SU-DHL-6 (cell line): ENCODE data around the gene MICAL2.

Experiments
- H2AFZ ChIP-seq: fragments of 200-600 bp; sonication (generic); 2 replicates; pipeline ENCODE4 v1.6.1; 2014; ENCODE audit warnings: low read depth, mild to moderate bottlenecking, moderate library complexity, mixed read lengths, antibody characterized with exemption, low read length; ENCODE audit not compliant: severe bottlenecking
- H3F3A ChIP-seq: fragments of 200-600 bp; shearing (Covaris generic); 2 replicates; pipeline ENCODE4 v1.6.0; 2016; ENCODE audit warnings: antibody characterized with exemption, mild to moderate bottlenecking; ENCODE audit not compliant: insufficient read depth
- H3K27ac ChIP-seq: fragments of 200-600 bp; sonication (generic); 2 replicates; pipeline ENCODE4 v1.5.1; 2016; ENCODE audit warnings: low read depth, mild to moderate bottlenecking, low read length, moderate library complexity, mixed read lengths
- H3K27me3 ChIP-seq: fragments of 200-600 bp; sonication (generic), shearing (Covaris generic); 2 replicates; pipeline ENCODE4 v1.6.0; 2014; ENCODE audit warnings: mild to moderate bottlenecking, low read length
- H3K36me3 ChIP-seq: fragments of 200-600 bp; sonication (generic); 2 replicates; pipeline ENCODE4 v1.6.1; 2014; ENCODE audit warnings: mild to moderate bottlenecking, low read length, mixed read lengths
- H3K4me2 ChIP-seq: fragments of 300-600, 200-600 bp; shearing (Covaris generic), sonication (generic); 2 replicates; pipeline ENCODE4 v1.6.0; 2014; ENCODE audit warnings: low read length, low read depth, mild to moderate bottlenecking; ENCODE audit not compliant: poor library complexity, severe bottlenecking
- H3K4me3 ChIP-seq: fragments of 200-600 bp; sonication (generic); 2 replicates; pipeline ENCODE4 v1.5.1; 2014; ENCODE audit warnings: antibody characterized with exemption, low read length, mild to moderate bottlenecking, mixed read lengths; ENCODE audit not compliant: insufficient read depth, poor library complexity, severe bottlenecking
- H3K79me2 ChIP-seq: fragments of 200-600 bp; sonication (generic); 2 replicates; pipeline ENCODE4 v1.6.1; 2014; ENCODE audit warnings: mild to moderate bottlenecking, low read length, moderate library complexity; ENCODE audit not compliant: insufficient read depth
- H3K9ac ChIP-seq: fragments of 200-600 bp; sonication (generic); 2 replicates; pipeline ENCODE4 v1.7.0; 2014; ENCODE audit warnings: mild to moderate bottlenecking, low read length
- H3K9me2 ChIP-seq: fragments of 200-600 bp; sonication (generic); replicated peaks from 2 replicates; pipeline ENCODE4 v1.6.1; 2014; ENCODE audit warnings: low read length; ENCODE audit not compliant: insufficient read depth
- H3K9me3 ChIP-seq: fragments of 200-600 bp; sonication (generic); 2 replicates; pipeline ENCODE4 v1.6.1; 2014; ENCODE audit warnings: low read length, mixed read lengths; ENCODE audit not compliant: insufficient read depth
- H4K20me1 ChIP-seq: fragments of 200-600 bp; sonication (generic); 2 replicates; pipeline ENCODE4 v1.6.1; 2014; ENCODE audit warnings: low read depth, mild to moderate bottlenecking, antibody characterized with exemption, low read length, moderate library complexity, mixed read lengths
- EZH2phosphoT487 ChIP-seq: fragments of 200-600 bp; sonication (generic), shearing (Covaris generic); conservative IDR thresholded peaks from 2 replicates; pipeline ENCODE4 v1.6.1; 2018; ENCODE audit warnings: mild to moderate bottlenecking, antibody characterized with exemption, low read length, moderate library complexity, mixed read lengths
- TF ChIP-seq, protein P1 (sequence below): fragments of 200-600 bp; sonication (generic); IDR thresholded peaks from one replicate; pipeline ENCODE4 v1.5.1; 2017; ENCODE audit warnings: antibody characterized with exemption, mild to moderate bottlenecking, low read length, moderate library complexity; ENCODE audit not compliant: insufficient read depth, poor library complexity, severe bottlenecking

MICAL2 gene

DNA sequence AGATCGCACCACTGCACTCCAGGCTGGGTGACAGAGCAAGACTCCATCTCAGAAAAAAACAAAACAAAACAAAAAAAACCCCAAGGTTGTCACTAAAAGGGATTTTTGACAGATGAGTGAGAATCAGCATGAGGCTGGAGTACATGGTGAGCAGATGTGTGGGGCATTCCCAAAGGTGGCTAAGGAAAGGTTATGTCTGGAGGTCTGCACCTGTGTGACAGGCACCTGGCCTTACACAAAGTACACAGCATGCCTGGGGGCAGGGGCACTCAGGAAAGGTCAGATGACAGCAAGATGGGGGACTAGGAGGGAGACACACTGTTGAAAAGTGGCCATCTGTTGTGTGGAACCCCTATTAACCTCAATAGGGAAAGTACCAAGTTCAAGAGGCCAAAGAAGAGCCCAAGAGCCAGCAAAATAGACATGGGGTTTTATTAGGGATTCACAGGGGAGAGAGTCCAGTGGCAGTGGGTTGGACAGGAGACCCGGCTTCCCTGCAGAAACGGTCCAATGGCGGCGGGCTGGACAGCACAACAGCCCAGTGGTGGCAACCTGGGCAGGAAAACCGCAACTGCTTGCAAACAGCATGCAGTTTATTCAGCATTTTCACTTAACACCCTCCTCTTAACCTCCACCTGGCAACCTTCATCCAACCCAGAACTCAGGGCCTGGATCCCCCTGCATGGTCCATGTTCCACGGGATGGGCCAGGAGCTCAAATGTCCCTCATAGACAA lies 101.1 kb downstream of the MICAL2 start:
- H3K36me3 ChIP-seq: no peaks in the 10 kb centered on the region
- no peak for TF ChIP-seq EZH2phosphoT487
- TF ChIP-seq, protein P1, sequence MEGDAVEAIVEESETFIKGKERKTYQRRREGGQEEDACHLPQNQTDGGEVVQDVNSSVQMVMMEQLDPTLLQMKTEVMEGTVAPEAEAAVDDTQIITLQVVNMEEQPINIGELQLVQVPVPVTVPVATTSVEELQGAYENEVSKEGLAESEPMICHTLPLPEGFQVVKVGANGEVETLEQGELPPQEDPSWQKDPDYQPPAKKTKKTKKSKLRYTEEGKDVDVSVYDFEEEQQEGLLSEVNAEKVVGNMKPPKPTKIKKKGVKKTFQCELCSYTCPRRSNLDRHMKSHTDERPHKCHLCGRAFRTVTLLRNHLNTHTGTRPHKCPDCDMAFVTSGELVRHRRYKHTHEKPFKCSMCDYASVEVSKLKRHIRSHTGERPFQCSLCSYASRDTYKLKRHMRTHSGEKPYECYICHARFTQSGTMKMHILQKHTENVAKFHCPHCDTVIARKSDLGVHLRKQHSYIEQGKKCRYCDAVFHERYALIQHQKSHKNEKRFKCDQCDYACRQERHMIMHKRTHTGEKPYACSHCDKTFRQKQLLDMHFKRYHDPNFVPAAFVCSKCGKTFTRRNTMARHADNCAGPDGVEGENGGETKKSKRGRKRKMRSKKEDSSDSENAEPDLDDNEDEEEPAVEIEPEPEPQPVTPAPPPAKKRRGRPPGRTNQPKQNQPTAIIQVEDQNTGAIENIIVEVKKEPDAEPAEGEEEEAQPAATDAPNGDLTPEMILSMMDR: no peak

DNA sequence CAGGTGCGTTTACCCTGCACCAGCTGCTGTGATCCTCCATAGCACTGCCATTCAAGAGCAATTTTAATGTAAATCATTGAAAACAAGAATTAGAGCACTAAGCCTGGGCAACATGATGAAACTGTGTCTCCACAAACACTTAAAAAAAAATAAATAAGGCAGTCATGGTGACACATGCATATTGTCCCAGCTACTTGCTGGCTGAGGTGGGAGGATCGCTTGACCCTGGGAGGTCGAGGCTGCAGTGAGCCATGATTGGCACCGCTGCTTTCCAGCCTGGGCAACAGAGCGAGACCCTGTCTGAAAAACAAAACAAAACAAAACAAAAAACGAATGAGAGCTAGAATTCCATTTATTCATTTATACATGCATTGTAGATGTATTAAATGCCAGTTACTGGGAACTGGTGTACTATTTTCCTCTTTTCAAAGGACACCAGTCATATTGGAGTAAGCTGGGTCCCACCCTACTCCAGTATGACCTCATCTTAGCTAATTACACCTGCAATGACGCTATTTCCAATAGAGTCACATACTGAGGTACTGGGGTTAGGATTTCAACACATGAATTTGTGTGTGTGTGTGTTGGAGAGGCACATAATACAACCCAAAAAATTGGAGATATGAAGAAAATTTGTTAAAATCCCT lies 101.9 kb downstream of the MICAL2 start:
- no peaks in the 10 kb centered on the region for H3K27me3 ChIP-seq
- H3K9me3 ChIP-seq: no peaks in the 10 kb centered on the region
- no peak overlapping the region for H3K27ac ChIP-seq
- H3K9me2 ChIP-seq: no peaks in the 10 kb centered on the region
- H3K4me2 ChIP-seq: no peak overlapping the region
- H3K36me3 ChIP-seq: no peaks in the 10 kb centered on the region
- H3K4me3 ChIP-seq: no peak overlapping the region
- H3K9ac ChIP-seq: no peak overlapping the region
- H4K20me1 ChIP-seq: no peaks in the 10 kb centered on the region
- no peak overlapping the region for H2AFZ ChIP-seq
- TF ChIP-seq, protein P1: no peak
- TF ChIP-seq EZH2phosphoT487: no peak
- H3K79me2 ChIP-seq: no peaks in the 10 kb centered on the region
- no peaks in the 10 kb centered on the region for H3F3A ChIP-seq

More for the DNA sequence above, 101.1 kb downstream of the MICAL2 start:
- no peak overlapping the region for H3K9ac ChIP-seq
- no peaks in the 10 kb centered on the region for H3K9me2 ChIP-seq
- no peaks in the 10 kb centered on the region for H4K20me1 ChIP-seq
- H3K9me3 ChIP-seq: no peaks in the 10 kb centered on the region
- no peaks in the 10 kb centered on the region for H3K27me3 ChIP-seq
- H2AFZ ChIP-seq: no peak overlapping the region
- no peaks in the 10 kb centered on the region for H3F3A ChIP-seq
- no peaks in the 10 kb centered on the region for H3K79me2 ChIP-seq
- no peak overlapping the region for H3K27ac ChIP-seq
- no peak overlapping the region for H3K4me3 ChIP-seq
- no peak overlapping the region for H3K4me2 ChIP-seq

DNA sequence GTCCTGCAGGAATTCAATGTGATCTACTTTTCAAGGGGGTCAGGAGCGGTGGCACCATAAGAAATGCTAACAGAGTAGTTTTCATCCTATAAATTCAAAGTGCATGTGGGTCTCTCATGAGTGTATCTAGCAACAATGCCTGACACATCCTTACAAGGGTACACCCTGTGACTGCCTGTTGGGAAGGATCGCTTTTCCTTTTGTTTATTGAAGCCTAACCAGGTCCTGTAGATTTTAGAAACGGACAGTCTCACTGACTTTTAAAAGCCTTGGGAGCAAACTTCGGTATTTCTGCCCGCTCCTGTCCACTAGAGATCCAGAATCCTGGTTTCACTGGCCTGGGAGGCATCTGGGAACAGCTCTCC lies 102.4 kb downstream of the MICAL2 start:
- H3K27ac ChIP-seq: no peak overlapping the region
- no peak for TF ChIP-seq EZH2phosphoT487
- TF ChIP-seq, protein P1: no peak

More for the DNA sequence above, 102.4 kb downstream of the MICAL2 start:
- no peaks in the 10 kb centered on the region for H3K36me3 ChIP-seq
- H3K9me2 ChIP-seq: no peaks in the 10 kb centered on the region
- H3F3A ChIP-seq: no peaks in the 10 kb centered on the region
- no peak overlapping the region for H3K4me3 ChIP-seq
- no peak overlapping the region for H3K4me2 ChIP-seq
- H4K20me1 ChIP-seq: no peaks in the 10 kb centered on the region
- H3K9me3 ChIP-seq: no peaks in the 10 kb centered on the region
- no peaks in the 10 kb centered on the region for H3K79me2 ChIP-seq
- no peak overlapping the region for H3K9ac ChIP-seq
- H2AFZ ChIP-seq: no peak overlapping the region
- no peaks in the 10 kb centered on the region for H3K27me3 ChIP-seq
